Inflammatory macrophage treated with lipopolysaccharide for 1 hour (primary cell): ENCODE measurements around the gene PHEX.

Source experiments
- DNase-seq, 2 donors: peaks; one replicate each; pipeline ENCODE4 v3.0.0-alpha.2; 2020 to 2022

PHEX gene

DNA sequence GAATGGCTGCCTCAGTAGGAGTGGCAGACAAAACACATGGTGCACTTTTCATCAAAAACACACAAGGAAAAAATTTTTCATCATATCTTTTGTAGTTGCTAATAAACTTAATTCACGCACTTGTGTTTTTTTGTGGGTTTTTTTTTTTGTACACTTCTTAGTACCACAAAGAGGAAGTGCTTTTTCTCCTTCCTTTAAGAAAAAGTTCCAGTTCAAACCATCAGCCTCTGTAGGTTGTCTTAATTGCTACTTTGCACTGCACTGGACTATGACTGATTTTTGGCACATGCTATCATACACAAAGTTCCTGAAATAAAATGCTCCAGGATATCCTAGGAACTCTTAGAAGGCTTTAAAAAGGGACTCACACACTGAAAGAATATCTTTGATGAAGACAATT lies at the start of gene PHEX:
TSS of gene PHEX (plus strand) at position 242 of the 400 bp plus-strand sequence. CDS start 681 bp downstream, outside the sequence.
- DNase-seq, result no peak

- DNase-seq, result peak; percentile 36 to 79
Observed at GRCh38 chrX:21985332-21985777, 46.8 kb upstream of the PHEX start.

DNA sequence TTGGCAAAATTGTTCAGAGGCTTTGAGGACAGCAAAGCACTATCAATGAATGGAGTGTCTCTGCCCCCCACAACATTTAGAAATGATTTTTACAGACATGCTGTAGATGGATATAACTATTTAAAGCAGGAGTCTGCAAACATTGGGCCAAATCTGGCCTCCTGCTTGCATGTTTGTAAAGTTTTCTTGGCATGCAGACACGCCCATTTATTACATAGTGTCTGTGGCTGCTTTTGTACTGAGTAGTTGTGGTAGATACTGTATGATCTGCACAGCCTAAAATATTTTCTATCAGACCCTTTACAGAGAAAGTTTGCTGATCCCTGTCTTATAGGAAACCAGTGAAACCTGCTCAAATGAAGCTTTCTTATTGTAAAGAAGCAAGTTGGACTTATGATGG lies 45.5 kb upstream of the PHEX start:
- no peak for DNase-seq

DNA sequence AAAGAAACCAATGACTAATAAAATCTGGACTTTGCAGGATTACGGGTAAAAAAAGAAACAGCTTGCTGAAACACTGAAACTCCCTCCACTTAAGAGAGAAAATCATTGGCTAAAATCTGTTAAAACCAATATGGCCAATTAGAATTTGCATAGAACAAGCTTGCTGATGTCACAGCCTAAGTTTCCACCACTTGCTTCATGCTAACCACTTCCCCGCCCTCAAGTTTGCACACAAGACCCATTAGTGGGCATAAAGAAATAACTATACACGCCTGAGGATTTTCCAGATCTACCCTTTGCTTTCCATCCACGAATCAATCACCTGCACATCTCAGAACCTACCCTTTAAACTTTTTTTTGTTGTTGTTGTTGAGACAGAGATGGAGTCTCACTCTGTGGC lies 42.7 kb upstream of the PHEX start:
- DNase-seq, result peak; percentile 74 to 89

DNA sequence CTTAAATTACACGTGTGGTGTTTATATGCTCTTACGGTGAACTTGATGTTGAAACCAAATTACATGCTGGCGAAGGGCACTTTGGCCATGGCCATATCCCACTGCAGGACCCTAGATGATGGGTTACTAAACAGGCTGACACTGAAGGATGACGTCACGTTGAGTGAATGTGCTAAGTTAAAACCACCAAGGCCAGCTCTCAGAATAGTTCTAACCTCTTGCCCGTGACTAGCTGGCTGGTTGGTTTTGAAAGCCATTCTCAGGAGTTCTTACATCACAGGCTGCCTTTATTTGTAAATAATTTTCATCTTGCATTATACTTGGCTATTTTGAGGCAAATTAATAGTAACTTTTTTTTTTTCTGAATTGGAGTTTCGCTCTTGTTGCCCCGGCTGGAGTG lies 41.3 kb upstream of the PHEX start:
- peak; percentile 61 to 73 for DNase-seq

- no peak for DNase-seq
Observed at GRCh38 chrX:21991504-21991903, 40.6 kb upstream of the PHEX start.

DNA sequence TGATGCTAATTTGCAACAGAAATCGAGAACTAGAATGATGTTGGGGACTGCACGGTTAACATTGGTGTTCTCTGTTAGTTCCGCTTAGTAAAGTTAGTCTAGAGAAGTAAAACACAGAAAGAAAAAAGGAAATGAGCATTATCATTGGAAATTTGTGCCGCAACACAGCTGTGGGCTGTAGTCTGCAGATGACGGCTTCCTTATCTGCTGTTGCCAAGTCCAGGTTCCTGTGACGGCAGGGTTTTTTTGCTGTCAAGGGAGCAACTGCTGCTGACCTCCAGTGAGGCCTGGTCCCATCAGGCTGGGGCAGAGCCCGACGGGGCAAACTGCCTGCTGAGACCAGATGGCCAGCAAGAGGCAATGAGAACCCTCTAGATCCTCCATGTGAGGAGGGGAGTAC lies 38.9 kb upstream of the PHEX start:
- DNase-seq, result peak; percentile 71 to 77

DNA sequence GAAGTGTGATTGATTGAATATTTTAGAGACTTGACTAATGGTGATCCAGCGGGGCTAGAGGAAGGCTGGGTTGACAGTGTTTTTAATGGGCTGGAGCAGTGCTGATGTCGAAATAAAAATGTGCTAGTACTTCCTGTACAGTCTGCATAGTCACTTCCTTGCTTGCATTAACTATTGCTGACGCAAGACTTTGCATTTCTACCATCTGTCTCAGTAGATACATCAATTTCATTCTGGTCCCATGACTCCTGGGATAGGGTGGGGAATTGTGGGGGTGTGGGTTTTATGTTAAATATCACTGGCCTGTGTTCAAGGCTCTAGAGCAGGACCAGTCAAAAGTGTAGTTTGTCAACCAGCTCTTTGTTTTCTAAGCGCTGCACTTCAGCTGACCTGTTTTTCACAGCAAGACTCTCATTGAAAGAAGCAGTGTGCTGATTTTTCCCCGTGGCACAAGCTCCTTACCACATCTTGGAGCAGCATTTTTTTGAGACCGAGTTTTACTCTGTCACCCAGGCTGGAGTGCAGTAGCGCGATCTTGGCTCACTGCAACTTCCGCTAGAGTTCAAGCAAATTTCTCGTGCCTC lies 35.2 kb upstream of the PHEX start:
- DNase-seq, result peak; percentile 73 to 80

DNA sequence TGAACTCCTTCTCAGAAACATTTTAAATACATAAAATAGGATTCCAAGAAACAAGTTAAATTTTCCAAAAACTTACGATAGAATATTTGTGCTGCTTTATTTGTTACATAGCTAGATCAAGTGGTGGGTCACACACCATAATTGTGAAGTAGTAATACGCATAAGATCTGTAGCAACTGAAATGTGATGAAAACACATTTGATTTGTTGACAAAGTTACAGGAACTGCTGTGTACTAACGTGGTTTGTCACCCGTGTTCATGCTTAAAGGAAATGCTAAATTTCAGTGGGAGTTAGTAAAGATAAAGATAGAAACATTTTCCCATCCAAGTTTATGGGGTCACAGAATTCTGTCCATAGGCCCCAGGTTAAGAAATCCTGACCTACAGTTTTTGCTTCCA lies 34.1 kb upstream of the PHEX start:
- no peak for DNase-seq

DNA sequence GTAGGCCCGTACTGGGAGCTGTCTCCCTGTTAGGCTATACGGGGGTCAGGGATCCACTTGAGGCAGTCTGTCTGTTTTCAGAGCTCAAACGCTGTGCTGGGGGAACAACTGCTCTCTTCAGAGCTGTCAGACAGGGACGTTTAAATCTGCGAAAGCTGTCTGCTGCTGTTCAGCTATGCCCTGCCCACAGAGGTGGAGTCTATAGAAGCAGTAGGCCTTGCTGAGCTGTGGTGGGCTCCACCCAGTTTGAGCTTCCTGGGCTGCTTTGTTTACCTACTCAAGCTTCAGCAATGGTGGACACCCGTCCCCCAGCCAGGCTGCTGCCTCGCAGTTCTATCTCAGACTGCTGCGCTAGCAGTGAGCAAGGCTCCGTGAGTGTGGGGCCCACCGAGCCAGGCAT lies 27.3 kb upstream of the PHEX start:
- no peak for DNase-seq

DNA sequence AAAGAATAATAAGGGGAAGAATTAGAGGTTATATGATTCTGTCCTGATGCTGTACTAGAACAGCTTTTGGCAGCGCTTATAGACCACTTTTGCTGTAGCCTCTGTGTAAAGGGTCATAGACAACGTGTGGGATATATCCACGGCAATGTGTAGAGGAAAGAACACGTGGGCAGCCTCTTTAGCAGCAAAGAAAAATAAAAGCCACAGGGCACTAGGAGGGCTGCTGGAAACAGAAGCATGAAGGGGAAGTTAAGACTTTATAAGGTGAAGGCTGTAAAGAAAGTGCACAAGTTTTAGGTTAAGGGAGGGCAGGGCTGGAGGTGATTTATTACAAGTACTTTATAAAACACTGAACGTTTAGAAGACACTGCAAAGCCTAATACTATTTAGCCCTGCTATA lies 20.1 kb upstream of the PHEX start:
- DNase-seq, result no peak

GRCh38 chrX:22012931-22013330 lies 19.2 kb upstream of the PHEX start:
- no peak for DNase-seq

- no peak for DNase-seq
Observed at GRCh38 chrX:22015139-22015750, 16.9 kb upstream of the PHEX start.

GRCh38 chrX:22021751-22022324 lies 10.3 kb upstream of the PHEX start:
- no peak for DNase-seq

DNA sequence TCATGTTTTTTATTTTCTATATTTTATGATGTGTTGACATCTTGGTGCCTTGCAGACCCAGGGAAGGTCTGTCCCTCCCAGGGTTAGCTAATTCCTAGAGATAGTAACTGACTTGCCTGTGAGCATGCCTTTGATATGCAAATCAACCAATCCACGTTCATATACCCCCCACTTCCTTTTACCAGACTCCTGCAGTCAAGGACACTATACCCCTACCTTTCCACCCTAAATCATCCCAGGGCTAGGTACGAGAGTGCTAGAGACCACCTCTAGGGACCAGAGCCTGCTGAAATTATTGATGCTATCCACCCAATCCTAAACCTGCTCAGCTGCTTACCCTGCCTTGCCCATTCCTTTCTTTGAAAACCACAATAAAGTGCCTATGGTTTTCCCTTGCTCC lies 7.5 kb upstream of the PHEX start:
- no peak for DNase-seq

- no peak for DNase-seq
Observed at GRCh38 chrX:22025751-22026150, 6.4 kb upstream of the PHEX start.

GRCh38 chrX:22026731-22027130 lies 5.4 kb upstream of the PHEX start:
- no peak for DNase-seq

DNA sequence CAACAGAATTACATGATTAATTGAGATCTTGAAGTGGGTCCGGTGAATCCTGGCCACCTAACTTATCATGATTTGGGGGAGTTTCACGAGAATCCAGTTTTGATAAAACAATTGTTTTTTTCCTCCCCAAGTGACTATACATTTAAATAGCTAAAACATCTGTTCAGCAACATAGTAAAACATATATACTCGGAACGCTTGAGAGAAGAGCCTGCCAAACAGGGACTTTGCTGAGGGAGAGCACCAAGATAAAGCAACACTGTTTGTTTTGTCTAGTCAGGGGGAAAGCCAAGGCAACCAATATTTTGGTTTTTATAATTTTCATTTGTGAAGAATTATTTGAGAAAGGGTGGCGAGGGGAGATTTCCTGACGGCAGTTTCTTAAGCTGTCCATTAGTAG lies 381 bp downstream of the PHEX start:
- no peak for DNase-seq

GRCh38 chrX:22033818-22034217 lies 1.7 kb downstream of the PHEX start:
- no peak for DNase-seq

DNA sequence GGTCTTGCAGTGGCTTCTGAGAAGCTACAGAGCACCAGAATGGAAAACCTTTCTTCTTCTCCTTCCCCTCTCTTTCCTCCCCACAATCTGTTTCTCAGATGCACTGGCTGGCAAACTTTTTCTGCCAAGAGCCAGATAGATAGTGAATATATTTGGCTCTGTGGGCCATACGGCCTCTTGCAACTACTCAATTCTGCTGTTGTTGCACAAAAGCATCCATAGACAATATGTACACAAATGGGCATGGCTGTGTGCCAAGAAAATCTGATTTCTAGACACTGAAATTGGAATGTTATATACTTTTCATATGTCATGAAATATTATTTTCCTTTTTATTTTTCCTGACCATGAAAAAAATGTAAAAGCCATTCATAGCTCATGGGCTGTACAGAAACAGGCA lies 3.1 kb downstream of the PHEX start:
- no peak for DNase-seq

- no peak for DNase-seq
Observed at GRCh38 chrX:22037225-22037624, 5.1 kb downstream of the PHEX start.

DNA sequence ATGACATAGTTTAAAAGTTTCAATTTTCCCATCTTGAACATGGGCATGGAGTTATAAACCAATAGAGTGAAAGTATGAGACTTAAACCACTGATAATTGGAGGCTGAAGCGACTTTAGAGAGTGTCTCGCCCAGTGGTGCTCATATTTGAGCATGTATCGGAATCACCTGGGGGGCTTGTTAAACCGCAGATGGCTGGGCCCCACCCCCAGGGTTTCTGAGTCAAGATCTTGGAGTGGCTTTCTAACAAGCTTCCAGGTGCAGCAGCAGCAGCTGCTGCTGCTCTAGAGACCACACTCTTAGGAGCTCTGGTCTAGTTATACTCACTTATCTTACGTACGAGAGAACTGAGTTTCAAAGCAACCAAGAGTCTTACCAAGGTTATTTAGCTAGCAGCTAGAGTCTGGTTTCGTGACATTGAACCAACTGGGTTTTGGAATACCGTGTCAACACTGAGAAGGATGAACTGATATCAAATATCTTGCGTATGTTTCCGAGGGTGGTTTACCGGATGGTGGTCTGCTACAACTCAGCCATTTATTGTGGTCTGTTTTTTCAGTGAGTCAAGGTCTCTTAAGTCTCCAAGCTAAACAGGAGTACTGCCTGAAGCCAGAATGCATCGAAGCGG lies 5.9 kb downstream of the PHEX start:
- DNase-seq, result no peak

DNA sequence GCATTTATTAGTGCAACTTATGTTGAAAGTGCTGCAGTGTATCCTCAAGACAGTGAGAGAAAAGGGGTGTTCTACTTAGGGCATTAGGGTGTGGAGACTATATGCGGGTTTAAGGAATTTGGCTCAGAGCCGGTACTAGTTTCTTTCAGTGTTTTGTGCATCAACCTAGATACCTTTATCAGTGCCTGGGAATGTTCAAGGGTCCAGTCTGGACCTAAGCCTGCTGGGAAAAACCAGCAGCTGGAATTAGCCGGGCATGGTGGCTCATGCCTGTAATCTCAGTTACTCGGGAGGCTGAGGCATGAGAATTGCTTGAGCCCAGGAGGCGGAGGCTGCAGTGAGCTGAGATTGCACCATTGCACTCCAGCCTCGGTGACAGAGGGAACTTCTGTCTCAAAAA lies 7.4 kb downstream of the PHEX start:
- DNase-seq, result no peak

GRCh38 chrX:22040184-22040583 lies 8.1 kb downstream of the PHEX start:
- no peak for DNase-seq
